A549 treated with CpdA at 1 μM for 4 hours (cell line): ENCODE measurements around the gene HIPK3. TPM values are rescaled to one million over a fixed set of nuclear protein-coding genes. Genes with fewer than 3 reads are reported as not detected.

ENCODE experiments used
- total RNA-seq: library from RNA; stranded (reverse); fragments of 200-300 nt; extraction: Qiagen RNA extraction; gene quantifications from 5 replicates; pipeline ENCODE4 v1.2.3, GENCODE V29; 2022; ENCODE audit warnings: low read depth

HIPK3 gene
- total RNA-seq = 14.1 to 18.6 TPM (median 15.6 TPM) in 5 replicates

DNA sequence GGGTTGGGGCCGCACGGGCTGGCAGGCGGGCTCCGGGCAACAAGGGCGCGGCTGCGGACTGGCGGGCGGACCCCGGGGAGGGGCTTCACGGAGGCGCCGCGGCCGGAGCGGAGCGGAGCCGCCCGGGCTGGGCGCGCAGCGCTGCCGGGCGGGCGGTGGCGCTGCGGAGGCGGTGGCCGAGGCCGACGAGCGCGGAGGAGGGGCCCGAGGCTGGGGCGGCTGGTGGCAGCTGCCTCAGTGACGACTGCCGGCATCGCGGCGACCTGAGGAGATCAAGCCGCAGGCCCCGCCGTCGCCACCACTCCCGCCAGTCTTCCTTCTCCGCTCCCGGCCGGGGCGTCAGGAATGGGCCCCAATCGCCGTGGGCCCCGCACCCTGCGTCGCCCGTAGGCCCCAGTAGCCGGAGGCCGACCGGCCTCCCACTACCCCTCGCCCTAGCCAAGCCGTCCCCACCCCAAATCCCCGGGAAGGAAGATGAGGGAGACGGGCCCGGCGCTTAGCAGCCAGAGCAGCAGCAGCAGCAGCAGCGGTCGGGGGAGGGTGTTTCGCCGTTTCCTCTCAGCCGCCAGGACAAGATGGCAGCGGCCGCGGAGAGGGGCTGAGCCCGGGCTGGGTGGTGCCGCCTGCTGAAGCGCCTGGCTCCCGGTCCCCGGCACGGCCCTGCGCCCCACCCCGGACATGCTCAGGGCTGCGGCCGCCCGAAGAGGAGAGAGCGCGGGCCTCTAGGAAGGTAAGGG is at the start of gene HIPK3:
Gene HIPK3 (plus strand): TSS at position 222 of the 737 bp plus-strand sequence.

DNA sequence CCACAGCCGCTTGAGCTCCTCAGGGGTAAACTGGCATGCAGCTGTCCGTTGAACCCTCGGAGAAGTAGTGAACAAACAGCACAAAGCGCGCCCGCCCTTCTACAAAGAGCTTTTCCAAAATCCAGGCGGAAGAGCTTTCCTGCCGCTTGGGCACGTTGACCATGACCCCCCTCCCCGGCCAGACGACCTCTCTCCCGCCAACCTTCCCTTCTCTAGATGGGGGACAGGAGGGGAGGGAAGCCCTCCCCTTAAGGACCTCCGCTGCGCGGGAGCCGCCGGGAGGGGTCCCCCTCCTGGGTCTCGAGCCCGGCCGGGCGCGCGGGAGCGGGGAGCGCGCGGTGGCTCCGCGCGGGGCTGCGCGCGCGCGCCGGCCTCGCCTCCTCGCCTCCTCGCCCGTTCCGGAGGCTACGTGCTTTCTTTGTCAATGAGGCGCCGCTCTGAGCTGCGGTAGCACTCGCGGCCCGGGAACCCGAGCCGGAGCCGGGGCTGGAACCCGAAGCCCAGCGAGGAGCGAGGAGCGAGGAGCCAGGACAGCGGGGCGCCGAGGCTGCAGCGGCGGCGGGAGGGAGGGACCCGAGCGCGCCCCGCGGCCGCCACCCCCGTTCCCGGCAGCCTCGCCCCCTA is 118.6 kb downstream of the HIPK3 start, which contains the start of gene KIAA1549L:
Gene KIAA1549L (plus strand): TSS at position 421 of the 624 bp plus-strand sequence.

Other genes with a start within 250 kb of the HIPK3 start
- gene DEPDC7, start 241.5 kb upstream of the HIPK3 start, total RNA-seq = 6.0 to 7.9 TPM (median 7.2 TPM) in 5 replicates
- 15.5 to 23.2 TPM (median 18.3 TPM) in 5 replicates for gene TCP11L1, start 217.8 kb upstream of the HIPK3 start, total RNA-seq
- gene CSTF3, start 95.9 kb upstream of the HIPK3 start, total RNA-seq = 26.0 to 31.2 TPM (median 28.7 TPM) in 5 replicates
- 7.5 to 14.2 TPM (median 10.7 TPM) in 5 replicates for gene KIAA1549L, start 118.7 kb downstream of the HIPK3 start, total RNA-seq